Spleen (tissue), 11 donors: ENCODE data around the gene MLH3. TPM values are rescaled to one million over a fixed set of nuclear protein-coding genes. Genes with fewer than 3 reads are reported as not detected.

ENCODE experiments used
- DNase-seq: peaks from one replicate; pipeline ENCODE4 v3.0.0-alpha.2; 2020
- H3K27ac ChIP-seq, 8 donors: fragments of 200-600 bp; sonication (generic) in 7 of 8; 1 replicate in 4 of 8; 2 replicates in 4 of 8; pipeline versions ENCODE4 v1.5.0 to v1.8.0; 2016 to 2021; ENCODE audit warnings: inconsistent platforms in 4 of 8, mild to moderate bottlenecking in 4 of 8, moderate library complexity in 1 of 8
- H3K27me3 ChIP-seq, 7 donors: fragments of 200-600 bp; sonication (generic) in 6 of 7; replicated peaks in 1 of 7; 1 replicate in 4 of 7; 2 replicates in 3 of 7; pipeline versions ENCODE4 v1.5.0 to v1.8.0; 2016 to 2021; ENCODE audit warnings: inconsistent platforms in 3 of 7, mild to moderate bottlenecking in 1 of 7
- H3K36me3 ChIP-seq, 6 donors: fragments of 200-600 bp; sonication (generic) in 5 of 6; 1 replicate in 4 of 6; 2 replicates in 2 of 6; pipeline versions ENCODE4 v1.5.0 to v1.8.0; 2016 to 2021; ENCODE audit warnings: inconsistent platforms in 2 of 6
- H3K4me1 ChIP-seq, 6 donors: fragments of 200-600 bp; sonication (generic) in 5 of 6; 1 replicate in 3 of 6; 2 replicates in 3 of 6; pipeline versions ENCODE4 v1.5.0 to v1.8.0; 2016 to 2021; ENCODE audit warnings: inconsistent platforms in 3 of 6
- H3K4me3 ChIP-seq, 8 donors: fragments of 200-600 bp; sonication (generic) in 7 of 8; 1 replicate in 4 of 8; 2 replicates in 4 of 8; pipeline versions ENCODE4 v1.5.0 to v1.8.0; 2016 to 2021; ENCODE audit warnings: inconsistent platforms in 4 of 8, mild to moderate bottlenecking in 4 of 8, moderate library complexity in 2 of 8
- H3K9me3 ChIP-seq, 8 donors: fragments of 200-600 bp; sonication (generic) in 7 of 8; 1 replicate in 4 of 8; 2 replicates in 4 of 8; pipeline versions ENCODE4 v1.5.0 to v1.8.0; 2016 to 2021; ENCODE audit warnings: inconsistent platforms in 4 of 8
- CTCF ChIP-seq, 11 experiments: fragments of 200-600 bp in 7 of 11; fragments of 450-650 bp in 4 of 11; sonication (generic) in 4 of 11; IDR thresholded peaks in 8 of 11; conservative IDR thresholded peaks in 3 of 11; 1 replicate in 7 of 11; 2 replicates in 4 of 11; pipeline versions ENCODE4 v1.4.0 to v1.8.0; 2016 to 2021; ENCODE audit warnings: antibody characterized with exemption in 11 of 11, inconsistent platforms in 4 of 11, mild to moderate bottlenecking in 1 of 11
- POLR2A ChIP-seq, 3 donors: fragments of 450-650 bp; IDR thresholded peaks; one replicate each; pipeline ENCODE4 v1.5.1; 2017; ENCODE audit warnings: antibody characterized with exemption in 3 of 3, mild to moderate bottlenecking in 1 of 3
- POLR2AphosphoS5 ChIP-seq, 3 donors: sonication (generic); formaldehyde crosslinking; IDR thresholded peaks; one replicate each; pipeline ENCODE4 v1.5.1; 2017; ENCODE audit warnings: antibody characterized with exemption in 3 of 3
- WGBS, 5 donors: extraction: QIAGEN DNeasy Blood & Tissue Kit in 3 of 5; methylation state at CpG; one replicate each; pipeline versions ENCODE4 v1.1.5 to v1.1.7; 2013 to 2018; 5-methylcytosine and 5-hydroxymethylcytosine counted together
- intact Hi-C: fragments of 100-400 bp; cut with DNase I; formaldehyde crosslinking; loops from one replicate; pipeline ENCODE4 v1.15.0; 2023; ENCODE audit warnings: low total_unique reads
- polyA plus RNA-seq, 3 donors: library from polyadenylated mRNA; stranded (reverse); fragments of 200-250 nt; gene quantifications; one replicate each; pipeline ENCODE4 v1.2.1, GENCODE V29; 2013
- total RNA-seq, 7 donors: library from RNA; depleted of rRNA in 3 of 7; stranded (reverse); fragments of >200 nt in 3 of 7; fragmentation: NEBNext Ultra II Directional in 4 of 7; extraction: Animal tissue kit (Norgen Biotek cat#: 25700) in 4 of 7; gene quantifications; one replicate each; pipeline versions ENCODE4 v1.1.0 to v1.2.1, GENCODE V29; 2016 to 2021
- donor health status: healthy with polysubstance abuse.
- donor health status: DM: no; HTN: no; CAD: no; lungs with moderate emphysema.
- donor health status: DM: no; HTN: no; CAD: no.
- donor health status: Bipolar disorder and iron deficiency.
- donor health status: healthy.
- donor health status: DM: no; HTN: no; CAD: no.
- donor health status: DM: yes; HTN: yes; CAD: no.

Gene MLH3
- total and polyA plus RNA-seq, 10 donors, result 14.8 to 37.7 (median 28.6) TPM

GRCh38 chr14:75044752-75045151 is 6.5 kb downstream of the MLH3 start:
- Histone ChIP-seq H3K27me3 (no peaks in the 10 kb centered on the region), H3K36me3 (peaks cover 0 to 20% (median 2%) of the 10 kb centered on the region in 6 donors), H3K4me3 (no peak overlapping the region), H3K4me1 (peaks cover 0 to 57% (median 24%) of the 10 kb centered on the region in 6 donors), H3K27ac (no peak overlapping the region), H3K9me3 (no peaks in the 10 kb centered on the region)
- WGBS, 5 donors, result 72 to 78% (median 77%) methylated on average over 8 of the region's 8 CpGs
- TF ChIP-seq POLR2A (IDR thresholded peaks at IDR 0.05) (no peak), CTCF (IDR thresholded peaks at IDR 0.05 in 8 of 11, conservative IDR thresholded peaks at IDR 0.05 in 3 of 11) (no peak), POLR2AphosphoS5 (IDR thresholded peaks at IDR 0.05) (no peak)
- no peak for DNase-seq
- intact Hi-C loops, result no loop called here

DNA sequence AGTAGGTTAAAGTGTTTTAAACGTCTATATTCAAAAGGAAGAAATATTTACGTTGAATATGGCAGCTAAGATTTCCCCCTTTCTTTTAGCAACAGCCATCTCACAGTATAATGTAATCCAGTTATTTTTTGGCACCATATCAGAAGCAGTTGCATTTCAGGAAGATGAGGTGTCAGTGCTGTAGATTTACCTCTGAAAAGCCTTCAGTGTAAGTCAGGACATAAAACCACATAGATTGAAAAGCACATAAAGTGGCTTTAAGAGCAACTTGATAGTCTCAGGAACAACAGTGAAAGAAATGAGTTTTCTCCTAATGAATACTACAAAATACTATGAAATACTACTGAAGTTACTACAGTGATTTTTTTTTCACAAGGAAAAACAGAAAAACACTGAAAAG is 6.9 kb downstream of the MLH3 start:
- no peak overlapping the region for H3K4me3 ChIP-seq
- no peak for DNase-seq
- H3K4me1 ChIP-seq, result peaks cover 0 to 53% (median 20%) of the 10 kb centered on the region in 6 donors
- H3K9me3 ChIP-seq, result no peaks in the 10 kb centered on the region
- H3K27ac ChIP-seq, result no peak overlapping the region
- H3K27me3 ChIP-seq, result no peaks in the 10 kb centered on the region
- 6 to 20% (median 10%) methylated on average over 2 of the region's 2 CpGs for WGBS, 5 donors
- intact Hi-C loops, result no loop called here
- peaks cover 0 to 21% (median 2%) of the 10 kb centered on the region in 6 donors for H3K36me3 ChIP-seq
- TF ChIP-seq POLR2A (IDR thresholded peaks at IDR 0.05) (no peak), POLR2AphosphoS5 (IDR thresholded peaks at IDR 0.05) (no peak), CTCF (IDR thresholded peaks at IDR 0.05 in 8 of 11, conservative IDR thresholded peaks at IDR 0.05 in 3 of 11) (no peak)

DNA sequence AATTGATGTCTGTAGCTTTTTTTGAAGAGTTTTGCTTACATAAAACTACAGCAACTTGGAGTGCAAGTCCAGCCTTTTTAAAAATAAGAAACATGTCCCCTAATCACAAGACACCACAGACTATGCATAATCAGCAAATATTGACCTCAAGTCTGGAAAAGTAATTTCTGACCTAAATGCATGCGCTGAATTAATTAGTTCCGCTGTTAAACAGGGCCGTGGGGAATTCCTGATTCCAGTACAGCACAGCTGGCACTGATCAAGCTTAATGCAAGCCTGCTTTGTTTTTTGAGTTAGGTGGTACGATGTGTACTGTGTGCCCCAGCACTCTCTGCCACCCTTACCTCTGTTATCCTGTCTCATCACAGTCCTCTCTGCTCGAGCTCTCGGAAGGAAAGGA is 9.2 kb downstream of the MLH3 start:
- Histone ChIP-seq H3K36me3 (peaks cover 0 to 44% (median 8%) of the 10 kb centered on the region in 6 donors), H3K27me3 (no peaks in the 10 kb centered on the region), H3K4me1 (peaks cover 0 to 44% (median 16%) of the 10 kb centered on the region in 6 donors), H3K27ac (peak overlapping the region in 3 of 8 donors; percentile 21 to 34 (median 24)), H3K4me3 (no peak overlapping the region), H3K9me3 (no peaks in the 10 kb centered on the region)
- DNase-seq, result no peak
- intact Hi-C loops, result no loop called here
- 62 to 79% (median 71%) methylated on average over 6 of the region's 6 CpGs for WGBS, 5 donors
- TF ChIP-seq POLR2AphosphoS5 (IDR thresholded peaks at IDR 0.05), result no peak
- no peak for TF ChIP-seq POLR2A (IDR thresholded peaks at IDR 0.05)
- no peak for TF ChIP-seq CTCF (IDR thresholded peaks at IDR 0.05 in 8 of 11, conservative IDR thresholded peaks at IDR 0.05 in 3 of 11)

DNA sequence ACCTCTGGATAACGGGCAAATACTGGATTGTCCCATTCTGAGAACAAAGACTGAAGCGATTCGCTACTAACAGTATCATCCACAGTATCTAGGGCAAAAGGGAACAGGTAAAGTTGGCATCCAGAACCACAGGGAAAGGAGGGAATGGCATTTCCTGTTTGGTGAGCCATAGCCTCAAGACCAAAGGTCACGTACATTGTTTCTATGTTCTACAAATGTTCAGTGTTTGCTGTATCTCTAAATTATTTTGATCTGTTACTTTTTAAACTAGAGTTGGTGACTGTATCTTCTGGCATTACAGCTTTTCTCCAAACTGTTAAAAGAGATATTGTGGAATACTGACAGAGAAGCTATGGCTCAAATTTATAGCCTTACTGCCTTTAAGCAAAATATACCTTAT is 9.7 kb downstream of the MLH3 start:
- TF ChIP-seq POLR2A (IDR thresholded peaks at IDR 0.05) (no peak), POLR2AphosphoS5 (IDR thresholded peaks at IDR 0.05) (no peak), CTCF (IDR thresholded peaks at IDR 0.05 in 8 of 11, conservative IDR thresholded peaks at IDR 0.05 in 3 of 11) (no peak)
- no peak for DNase-seq
- Histone ChIP-seq H3K4me3 (no peak overlapping the region), H3K27ac (peak overlapping the region in 3 of 8 donors; percentile 21 to 34 (median 24)), H3K4me1 (peaks cover 0 to 44% (median 16%) of the 10 kb centered on the region in 6 donors), H3K36me3 (peaks cover 0 to 49% (median 8%) of the 10 kb centered on the region in 6 donors), H3K9me3 (no peaks in the 10 kb centered on the region), H3K27me3 (no peaks in the 10 kb centered on the region)
- WGBS, 5 donors, result 91 to 96% (median 95%) methylated on average over 4 of the region's 4 CpGs
- intact Hi-C loops, result no loop called here
